ENCODE measurements around the gene VEGFB. TPM values are rescaled to one million over a fixed set of nuclear protein-coding genes. Genes with fewer than 3 reads are reported as not detected.

Gene VEGFB
- total RNA-seq, 1 experiment from 2014 or later: 47.5 TPM

DNA sequence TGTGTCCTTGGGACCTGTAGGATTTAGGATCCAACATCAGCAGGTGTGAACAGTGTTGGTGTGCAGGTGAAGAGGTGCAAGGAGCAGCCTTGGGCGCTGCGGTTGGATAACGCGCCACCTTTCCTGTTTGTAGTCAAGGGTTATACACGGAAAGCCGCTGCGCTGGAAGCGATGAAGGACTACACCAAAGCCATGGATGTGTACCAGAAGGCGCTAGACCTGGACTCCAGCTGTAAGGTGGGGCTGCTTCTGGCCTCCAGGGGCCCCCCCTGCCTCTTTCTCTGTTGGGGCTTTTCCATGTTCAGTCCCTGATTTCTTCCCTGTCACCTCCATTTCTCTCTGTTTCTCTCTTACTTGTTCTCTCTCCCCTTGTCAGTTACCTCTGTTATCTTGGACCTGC lies 31.4 kb upstream of the VEGFB start:
- Histone ChIP-seq H3K36me3 (ENCODE audit: control insufficient read depth in 1 of 2, insufficient read depth in 2 of 2, low read length in 2 of 2) (peaks cover 53 to 63% of the 10 kb centered on the region in 2 experiments), H3K4me3 (replicated peaks in 1 of 2; ENCODE audit: low read depth in 1 of 2, low read length in 2 of 2) (no peak overlapping the region), H2AFZ (ENCODE audit: low read depth, low read length, poor library complexity, severe bottlenecking) (no peak overlapping the region), H3K9me3 (ENCODE audit: control insufficient read depth in 1 of 2, insufficient read depth in 1 of 2, low read depth in 1 of 2, low read length in 2 of 2) (no peaks in the 10 kb centered on the region), H3K79me2 (ENCODE audit: insufficient read depth, low read length) (peaks cover 44% of the 10 kb centered on the region; the same call in 1 of the 2 replicates), H3K9ac (ENCODE audit: low read length) (no peak overlapping the region), H3K27ac (ENCODE audit: low read depth, low read length) (no peak overlapping the region), H3K27me3 (ENCODE audit: insufficient read depth, low read length) (no peaks in the 10 kb centered on the region), H3K4me1 (ENCODE audit: control insufficient read depth in 1 of 2, insufficient read depth in 2 of 2, low read length in 2 of 2) (peaks cover 0 to 8% of the 10 kb centered on the region in 2 experiments; a peak in 1 of 4 replicates), H4K20me1 (ENCODE audit: insufficient read depth) (no peaks in the 10 kb centered on the region), H3K9me2 (ENCODE audit: insufficient read depth) (no peaks in the 10 kb centered on the region), H3K4me2 (ENCODE audit: low read length) (no peak overlapping the region)
- DNase-seq (ENCODE audit: low read depth, low spot score): no peak
- no peak for TF ChIP-seq ZFX (IDR thresholded peaks at IDR 0.05)
- TF ChIP-seq EZH2 (IDR thresholded peaks at IDR 0.05): no peak
- TF ChIP-seq TCF7L2 (IDR thresholded peaks at IDR 0.05; ENCODE audit: borderline replicate concordance, extremely low read depth, insufficient read depth, insufficient read length): no peak
- no peak for TF ChIP-seq SIN3A (IDR thresholded peaks at IDR 0.05; ENCODE audit: low read depth)
- TF ChIP-seq EZH2phosphoT487 (IDR thresholded peaks at IDR 0.05; ENCODE audit: borderline replicate concordance): no peak
- CTCF ChIA-PET: interaction anchor here (4.6 kb wide), 1 partner anchor 100 kb away, joined by 80 read pairs; the partner anchor contains the start of genes CATSPERZ and ESRRA
- intact Hi-C loops (cut with micrococcal nuclease): no loop called here
- no peak for ATAC-seq
- RAD21 ChIA-PET (ENCODE audit: low non-redundant PET in 1 of 2, low total read pairs in 2 of 2, uncharacterized antibody in 2 of 2, unreplicated experiment in 2 of 2): no interaction called here
- BruUV-seq (replicated peaks): no TSS peak
- POLR2A ChIA-PET: no interaction called here

DNA sequence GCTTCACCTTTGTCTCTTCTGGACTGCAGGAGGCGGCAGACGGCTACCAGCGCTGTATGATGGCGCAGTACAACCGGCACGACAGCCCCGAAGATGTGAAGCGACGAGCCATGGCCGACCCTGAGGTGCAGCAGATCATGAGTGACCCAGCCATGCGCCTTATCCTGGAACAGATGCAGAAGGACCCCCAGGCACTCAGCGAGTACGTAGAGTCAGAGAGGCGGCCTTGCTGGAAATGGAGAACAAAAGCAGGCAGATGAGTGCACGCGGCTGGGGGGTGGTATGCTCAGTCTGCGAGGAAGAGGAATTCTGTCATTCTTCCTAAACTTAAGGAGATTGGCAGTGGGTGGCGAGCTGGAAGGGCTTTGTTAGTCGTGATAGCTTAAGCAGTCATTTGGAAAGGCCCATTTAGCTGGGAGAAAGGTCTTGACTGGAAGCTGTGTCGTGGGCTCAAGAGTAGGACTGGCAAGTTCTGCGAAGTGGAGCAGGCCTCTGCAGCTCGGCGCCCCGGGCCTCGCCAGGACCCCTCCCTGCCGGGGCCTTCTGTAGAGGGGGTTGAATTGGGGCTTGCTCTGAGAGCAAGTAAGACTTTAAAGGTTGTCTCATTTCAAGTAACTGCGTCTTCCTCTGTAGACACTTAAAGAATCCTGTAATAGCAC lies 30.8 kb upstream of the VEGFB start:
- no peak overlapping the region for H3K27ac ChIP-seq (ENCODE audit: low read depth, low read length)
- peaks cover 48 to 57% of the 10 kb centered on the region in 2 experiments for H3K36me3 ChIP-seq (ENCODE audit: control insufficient read depth in 1 of 2, insufficient read depth in 2 of 2, low read length in 2 of 2)
- DNase-seq (ENCODE audit: low read depth, low spot score): no peak
- POLR2A ChIA-PET: interaction anchor here (1.3 to 2.2 kb wide), 4 partner anchors 18 to 101 kb away, joined by 3 to 10 read pairs (median 6); partner anchors contain the start of gene STIP1
- CTCF ChIA-PET: interaction anchor here (1.6 to 4.6 kb wide), 8 partner anchors 15 to 152 kb away, joined by 4 to 80 read pairs (median 9); partner anchors contain the start of genes CATSPERZ, ESRRA, FKBP2 and PRDX5
- no peak for ATAC-seq
- H3K9me3 ChIP-seq (ENCODE audit: control insufficient read depth in 1 of 2, insufficient read depth in 1 of 2, low read depth in 1 of 2, low read length in 2 of 2): no peaks in the 10 kb centered on the region
- H3K9me2 ChIP-seq (ENCODE audit: insufficient read depth): no peaks in the 10 kb centered on the region
- H3K79me2 ChIP-seq (ENCODE audit: insufficient read depth, low read length): peaks cover 38% of the 10 kb centered on the region; the same call in 1 of the 2 replicates
- H3K9ac ChIP-seq (ENCODE audit: low read length): no peak overlapping the region
- no peak overlapping the region for H3K4me3 ChIP-seq (replicated peaks in 1 of 2; ENCODE audit: low read depth in 1 of 2, low read length in 2 of 2)
- no TSS peak for BruUV-seq (replicated peaks)
- intact Hi-C loops (cut with micrococcal nuclease): loop anchor here (1.0 to 2.0 kb wide), 3 partner anchors 67 to 152 kb away; no protein-coding TSS in a partner anchor
- RAD21 ChIA-PET (ENCODE audit: low non-redundant PET in 1 of 2, low total read pairs in 2 of 2, uncharacterized antibody in 2 of 2, unreplicated experiment in 2 of 2): interaction anchor here in 1 of 2 experiments (1.6 kb wide), 1 partner anchor 18 kb away, joined by 3 read pairs; the partner anchor contains the start of gene STIP1
- H3K27me3 ChIP-seq (ENCODE audit: insufficient read depth, low read length): no peaks in the 10 kb centered on the region
- no peak overlapping the region for H3K4me2 ChIP-seq (ENCODE audit: low read length)
- no peak overlapping the region for H2AFZ ChIP-seq (ENCODE audit: low read depth, low read length, poor library complexity, severe bottlenecking)
- no peaks in the 10 kb centered on the region for H4K20me1 ChIP-seq (ENCODE audit: insufficient read depth)
- peaks cover 0 to 8% of the 10 kb centered on the region in 2 experiments; a peak in 1 of 4 replicates for H3K4me1 ChIP-seq (ENCODE audit: control insufficient read depth in 1 of 2, insufficient read depth in 2 of 2, low read length in 2 of 2)
- no peak for TF ChIP-seq RAD21 (IDR thresholded peaks at IDR 0.05; ENCODE audit: low read depth)
- no peak for TF ChIP-seq ZNF274 (IDR thresholded peaks at IDR 0.05; ENCODE audit: low read depth, low read length)
- no peak for TF ChIP-seq EGR1 (IDR thresholded peaks at IDR 0.05; ENCODE audit: low read depth)
- TF ChIP-seq SRF (IDR thresholded peaks at IDR 0.05; ENCODE audit: low read depth): no peak
- TF ChIP-seq JUND (IDR thresholded peaks at IDR 0.05): no peak
- no peak for TF ChIP-seq POLR2A (IDR thresholded peaks at IDR 0.05; ENCODE audit: borderline replicate concordance, extremely low read depth, insufficient read depth, insufficient read length)
- TF ChIP-seq, protein P1, sequence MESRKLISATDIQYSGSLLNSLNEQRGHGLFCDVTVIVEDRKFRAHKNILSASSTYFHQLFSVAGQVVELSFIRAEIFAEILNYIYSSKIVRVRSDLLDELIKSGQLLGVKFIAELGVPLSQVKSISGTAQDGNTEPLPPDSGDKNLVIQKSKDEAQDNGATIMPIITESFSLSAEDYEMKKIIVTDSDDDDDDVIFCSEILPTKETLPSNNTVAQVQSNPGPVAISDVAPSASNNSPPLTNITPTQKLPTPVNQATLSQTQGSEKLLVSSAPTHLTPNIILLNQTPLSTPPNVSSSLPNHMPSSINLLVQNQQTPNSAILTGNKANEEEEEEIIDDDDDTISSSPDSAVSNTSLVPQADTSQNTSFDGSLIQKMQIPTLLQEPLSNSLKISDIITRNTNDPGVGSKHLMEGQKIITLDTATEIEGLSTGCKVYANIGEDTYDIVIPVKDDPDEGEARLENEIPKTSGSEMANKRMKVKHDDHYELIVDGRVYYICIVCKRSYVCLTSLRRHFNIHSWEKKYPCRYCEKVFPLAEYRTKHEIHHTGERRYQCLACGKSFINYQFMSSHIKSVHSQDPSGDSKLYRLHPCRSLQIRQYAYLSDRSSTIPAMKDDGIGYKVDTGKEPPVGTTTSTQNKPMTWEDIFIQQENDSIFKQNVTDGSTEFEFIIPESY (IDR thresholded peaks at IDR 0.05; ENCODE audit: extremely low read depth, insufficient replicate concordance, low read length): no peak
- TF ChIP-seq, protein P2, sequence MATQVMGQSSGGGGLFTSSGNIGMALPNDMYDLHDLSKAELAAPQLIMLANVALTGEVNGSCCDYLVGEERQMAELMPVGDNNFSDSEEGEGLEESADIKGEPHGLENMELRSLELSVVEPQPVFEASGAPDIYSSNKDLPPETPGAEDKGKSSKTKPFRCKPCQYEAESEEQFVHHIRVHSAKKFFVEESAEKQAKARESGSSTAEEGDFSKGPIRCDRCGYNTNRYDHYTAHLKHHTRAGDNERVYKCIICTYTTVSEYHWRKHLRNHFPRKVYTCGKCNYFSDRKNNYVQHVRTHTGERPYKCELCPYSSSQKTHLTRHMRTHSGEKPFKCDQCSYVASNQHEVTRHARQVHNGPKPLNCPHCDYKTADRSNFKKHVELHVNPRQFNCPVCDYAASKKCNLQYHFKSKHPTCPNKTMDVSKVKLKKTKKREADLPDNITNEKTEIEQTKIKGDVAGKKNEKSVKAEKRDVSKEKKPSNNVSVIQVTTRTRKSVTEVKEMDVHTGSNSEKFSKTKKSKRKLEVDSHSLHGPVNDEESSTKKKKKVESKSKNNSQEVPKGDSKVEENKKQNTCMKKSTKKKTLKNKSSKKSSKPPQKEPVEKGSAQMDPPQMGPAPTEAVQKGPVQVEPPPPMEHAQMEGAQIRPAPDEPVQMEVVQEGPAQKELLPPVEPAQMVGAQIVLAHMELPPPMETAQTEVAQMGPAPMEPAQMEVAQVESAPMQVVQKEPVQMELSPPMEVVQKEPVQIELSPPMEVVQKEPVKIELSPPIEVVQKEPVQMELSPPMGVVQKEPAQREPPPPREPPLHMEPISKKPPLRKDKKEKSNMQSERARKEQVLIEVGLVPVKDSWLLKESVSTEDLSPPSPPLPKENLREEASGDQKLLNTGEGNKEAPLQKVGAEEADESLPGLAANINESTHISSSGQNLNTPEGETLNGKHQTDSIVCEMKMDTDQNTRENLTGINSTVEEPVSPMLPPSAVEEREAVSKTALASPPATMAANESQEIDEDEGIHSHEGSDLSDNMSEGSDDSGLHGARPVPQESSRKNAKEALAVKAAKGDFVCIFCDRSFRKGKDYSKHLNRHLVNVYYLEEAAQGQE (IDR thresholded peaks at IDR 0.05; ENCODE audit: low read depth): no peak
- TF ChIP-seq, protein P3, sequence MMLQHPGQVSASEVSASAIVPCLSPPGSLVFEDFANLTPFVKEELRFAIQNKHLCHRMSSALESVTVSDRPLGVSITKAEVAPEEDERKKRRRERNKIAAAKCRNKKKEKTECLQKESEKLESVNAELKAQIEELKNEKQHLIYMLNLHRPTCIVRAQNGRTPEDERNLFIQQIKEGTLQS (IDR thresholded peaks at IDR 0.05): no peak
- no peak for TF ChIP-seq ZFX (IDR thresholded peaks at IDR 0.05)
